Gastrocnemius medialis (tissue), 4 donors: Measurements from ENCODE around the gene KCNAB1.

ENCODE experiments used
- POLR2A ChIP-seq, 2 donors: fragments of 450-650 bp; IDR thresholded peaks; one replicate each; pipeline ENCODE4 v1.6.1; 2017; ENCODE audit warnings: antibody characterized with exemption in 2 of 2, mild to moderate bottlenecking in 2 of 2, moderate library complexity in 2 of 2
- TF ChIP-seq, protein P1 (sequence below), 5 experiments: fragments of 450-650 bp in 3 of 5; fragments of 200-600 bp in 2 of 5; sonication (generic) in 2 of 5; IDR thresholded peaks in 4 of 5; conservative IDR thresholded peaks in 1 of 5; 1 replicate in 4 of 5; 2 replicates in 1 of 5; pipeline ENCODE4 v1.5.1; 2016 to 2019; ENCODE audit warnings: antibody characterized with exemption in 5 of 5, mild to moderate bottlenecking in 3 of 5, moderate library complexity in 3 of 5

DNA sequence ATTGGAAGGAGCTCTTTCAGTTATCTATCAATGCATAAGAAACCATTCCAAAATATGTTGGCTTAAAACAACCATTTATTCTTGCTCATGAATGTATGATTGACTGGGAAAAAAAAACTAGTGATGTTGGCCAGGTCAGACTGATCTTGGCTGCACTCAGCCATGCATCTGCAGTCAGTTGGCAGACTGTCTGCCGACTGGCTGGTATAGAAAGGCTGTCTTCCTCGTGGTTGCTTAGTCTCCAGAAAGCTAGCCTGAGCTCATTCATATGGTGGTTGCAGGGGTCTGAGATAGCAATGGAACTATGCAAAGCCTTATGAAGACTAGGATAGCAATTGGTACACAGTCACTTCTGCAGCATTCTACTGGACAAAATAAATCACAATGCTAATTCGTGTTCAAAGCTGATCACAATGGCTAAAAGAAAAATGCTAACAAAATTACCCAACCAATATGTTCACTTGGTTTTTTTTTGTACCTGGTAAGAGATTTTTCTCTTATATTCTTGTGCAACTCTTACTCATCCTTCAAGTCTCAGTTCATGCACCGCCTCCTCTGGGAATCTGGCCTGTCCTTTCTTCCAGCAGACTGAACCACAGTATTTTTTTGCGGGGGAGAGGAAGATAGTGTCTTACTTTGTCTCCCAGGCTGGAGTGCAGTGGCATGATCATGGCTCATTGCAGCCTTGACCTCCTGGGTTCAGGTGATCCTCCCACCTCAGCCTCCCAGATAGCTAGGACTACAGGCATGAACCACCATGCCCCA is 126.8 kb downstream of the KCNAB1 start:
- TF ChIP-seq, protein P1, sequence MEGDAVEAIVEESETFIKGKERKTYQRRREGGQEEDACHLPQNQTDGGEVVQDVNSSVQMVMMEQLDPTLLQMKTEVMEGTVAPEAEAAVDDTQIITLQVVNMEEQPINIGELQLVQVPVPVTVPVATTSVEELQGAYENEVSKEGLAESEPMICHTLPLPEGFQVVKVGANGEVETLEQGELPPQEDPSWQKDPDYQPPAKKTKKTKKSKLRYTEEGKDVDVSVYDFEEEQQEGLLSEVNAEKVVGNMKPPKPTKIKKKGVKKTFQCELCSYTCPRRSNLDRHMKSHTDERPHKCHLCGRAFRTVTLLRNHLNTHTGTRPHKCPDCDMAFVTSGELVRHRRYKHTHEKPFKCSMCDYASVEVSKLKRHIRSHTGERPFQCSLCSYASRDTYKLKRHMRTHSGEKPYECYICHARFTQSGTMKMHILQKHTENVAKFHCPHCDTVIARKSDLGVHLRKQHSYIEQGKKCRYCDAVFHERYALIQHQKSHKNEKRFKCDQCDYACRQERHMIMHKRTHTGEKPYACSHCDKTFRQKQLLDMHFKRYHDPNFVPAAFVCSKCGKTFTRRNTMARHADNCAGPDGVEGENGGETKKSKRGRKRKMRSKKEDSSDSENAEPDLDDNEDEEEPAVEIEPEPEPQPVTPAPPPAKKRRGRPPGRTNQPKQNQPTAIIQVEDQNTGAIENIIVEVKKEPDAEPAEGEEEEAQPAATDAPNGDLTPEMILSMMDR (IDR thresholded peaks at IDR 0.05 in 4 of 5, conservative IDR thresholded peaks at IDR 0.05 in 1 of 5): no peak
- TF ChIP-seq POLR2A (IDR thresholded peaks at IDR 0.05): no peak
